Measurements from ENCODE around the gene LAMA5. TPM values are rescaled to one million over a fixed set of nuclear protein-coding genes. Genes with fewer than 3 reads are reported as not detected.

LAMA5 gene
- total and polyA plus RNA-seq, 2 experiments from 2014 or later, result 201 to 298 TPM

- peaks cover 12% of the 10 kb centered on the region for H3K4me1 Mint-ChIP-seq
- no peak overlapping the region for H3K4me3 Mint-ChIP-seq
- Histone ChIP-seq H3K4me2 (no peak overlapping the region), H3K27me3 (ENCODE audit: insufficient read depth) (no peaks in the 10 kb centered on the region), H3K4me1 (ENCODE audit: insufficient read depth) (peaks cover 22% of the 10 kb centered on the region), H2AFZ (no peak overlapping the region), H3K9me2 (ENCODE audit: insufficient read depth) (no peaks in the 10 kb centered on the region), H3K36me3 (ENCODE audit: insufficient read depth) (peaks cover 4% of the 10 kb centered on the region; the same call in 1 of the 2 replicates), H3K27ac (ENCODE audit: low read depth) (no peak overlapping the region), H3K4me3 (no peak overlapping the region), H4K20me1 (replicated peaks; ENCODE audit: insufficient read depth) (peaks cover 12% of the 10 kb centered on the region), H3F3A (replicated peaks; ENCODE audit: low read depth) (peaks cover 11% of the 10 kb centered on the region), H3K79me2 (replicated peaks; ENCODE audit: insufficient read depth) (peaks cover 42% of the 10 kb centered on the region)
- no peak for ATAC-seq
- peaks cover 11% of the 10 kb centered on the region for H3K27me3 Mint-ChIP-seq (ENCODE audit: insufficient read depth, low read depth, poor library complexity)
- DNase-seq (ENCODE audit: low spot score), result no peak
- TF ChIP-seq NANOG (IDR thresholded peaks at IDR 0.05; ENCODE audit: borderline replicate concordance) (no peak), ZNF114 (CRISPR knock-in tag; IDR thresholded peaks at IDR 0.05) (no peak), STAT1 (IDR thresholded peaks at IDR 0.05; ENCODE audit: unreplicated experiment) (no peak), REST (IDR thresholded peaks at IDR 0.05; ENCODE audit: unreplicated experiment) (no peak), EZH2 (IDR thresholded peaks at IDR 0.05; ENCODE audit: low read depth, unreplicated experiment) (no peak)
- H3K36me3 Mint-ChIP-seq (ENCODE audit: low read depth), result peaks cover 32% of the 10 kb centered on the region
- H3K9me3 Mint-ChIP-seq, result peaks cover 17% of the 10 kb centered on the region
- no peak overlapping the region for H3K27ac Mint-ChIP-seq
These were observed 13.7 kb downstream of the LAMA5 start for GRCh38 chr20:62353289-62354030.

DNA sequence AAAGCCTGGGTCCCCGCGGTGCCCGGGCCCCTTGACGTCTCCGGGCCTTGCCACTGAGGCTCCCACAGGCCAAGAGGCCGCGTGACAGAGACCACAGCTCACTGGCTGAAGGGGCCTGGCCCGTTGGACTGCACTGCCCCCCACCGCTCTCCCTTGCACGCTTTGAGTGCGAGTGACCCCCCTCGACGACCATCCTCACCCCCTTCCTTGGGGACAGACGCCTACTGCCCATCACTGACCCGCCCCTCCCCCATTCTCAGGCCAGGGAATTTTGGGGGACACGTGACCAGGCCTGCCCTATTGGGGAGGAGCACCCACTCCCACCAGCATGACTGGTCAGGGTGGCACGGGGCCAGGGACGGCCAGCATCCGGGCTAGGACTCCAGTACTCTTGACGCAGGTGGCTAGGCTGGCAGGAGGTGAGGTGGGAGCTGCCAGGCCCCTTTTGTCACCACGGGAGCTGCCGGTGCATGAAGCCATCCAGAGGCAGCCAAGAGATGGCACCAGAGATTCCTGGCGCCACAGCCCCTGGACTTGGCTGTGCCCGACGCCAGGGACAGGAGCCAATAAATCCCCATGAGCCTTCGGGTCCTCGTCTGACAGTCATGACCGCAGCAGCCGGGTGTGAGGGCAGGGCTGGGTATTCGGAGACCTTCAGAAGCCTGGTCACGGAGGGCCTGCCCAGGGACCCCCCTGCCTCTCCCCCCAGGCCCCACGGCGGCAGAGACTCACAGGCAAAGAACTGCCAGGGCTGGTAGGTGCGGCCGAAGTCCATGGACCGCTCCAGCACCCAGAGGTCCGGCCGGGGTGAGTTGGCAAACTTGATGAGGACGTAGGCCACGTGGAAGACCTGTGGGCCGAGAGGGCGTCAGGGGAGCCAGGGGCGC lies 14.5 kb downstream of the LAMA5 start:
- Mint-ChIP-seq H3K27me3 (ENCODE audit: insufficient read depth, low read depth, poor library complexity) (peaks cover 11% of the 10 kb centered on the region), H3K36me3 (ENCODE audit: low read depth) (peaks cover 40% of the 10 kb centered on the region), H3K4me3 (no peak overlapping the region), H3K4me1 (peaks cover 12% of the 10 kb centered on the region), H3K27ac (no peak overlapping the region; the same call in 1 of the 2 replicates), H3K9me3 (peaks cover 24% of the 10 kb centered on the region)
- H3K4me2 ChIP-seq, result no peak overlapping the region
- H3K36me3 ChIP-seq (ENCODE audit: insufficient read depth), result peaks cover 9% of the 10 kb centered on the region
- H3K27ac ChIP-seq (ENCODE audit: low read depth), result no peak overlapping the region
- no peak overlapping the region for H3K4me3 ChIP-seq
- H2AFZ ChIP-seq, result no peak overlapping the region
- peaks cover 22% of the 10 kb centered on the region for H3K4me1 ChIP-seq (ENCODE audit: insufficient read depth)
- DNase-seq (ENCODE audit: low spot score) (no peak), ATAC-seq (no peak)
- H3F3A ChIP-seq (replicated peaks; ENCODE audit: low read depth), result peaks cover 16% of the 10 kb centered on the region
- peaks cover 12% of the 10 kb centered on the region for H4K20me1 ChIP-seq (replicated peaks; ENCODE audit: insufficient read depth)
- no peaks in the 10 kb centered on the region for H3K9me2 ChIP-seq (ENCODE audit: insufficient read depth)
- peaks cover 40% of the 10 kb centered on the region for H3K79me2 ChIP-seq (replicated peaks; ENCODE audit: insufficient read depth)
- no peaks in the 10 kb centered on the region for H3K27me3 ChIP-seq (ENCODE audit: insufficient read depth)
- TF ChIP-seq POLR2AphosphoS5 (IDR thresholded peaks at IDR 0.05; ENCODE audit: low read depth) (no peak), ZNF331 (CRISPR knock-in tag; IDR thresholded peaks at IDR 0.05; ENCODE audit: low read depth) (no peak), CREB1 (CRISPR knock-in tag; IDR thresholded peaks at IDR 0.05; ENCODE audit: low read depth) (no peak), REST (IDR thresholded peaks at IDR 0.05; ENCODE audit: unreplicated experiment) (no peak), EZH2 (IDR thresholded peaks at IDR 0.05; ENCODE audit: low read depth, unreplicated experiment) (no peak), NANOG (IDR thresholded peaks at IDR 0.05; ENCODE audit: borderline replicate concordance) (no peak), ZNF114 (CRISPR knock-in tag; IDR thresholded peaks at IDR 0.05) (no peak), EZH2phosphoT487 (IDR thresholded peaks at IDR 0.05; ENCODE audit: unreplicated experiment) (no peak), JUNB (IDR thresholded peaks at IDR 0.05; ENCODE audit: unreplicated experiment) (no peak)
- TF ChIP-seq, protein P1, sequence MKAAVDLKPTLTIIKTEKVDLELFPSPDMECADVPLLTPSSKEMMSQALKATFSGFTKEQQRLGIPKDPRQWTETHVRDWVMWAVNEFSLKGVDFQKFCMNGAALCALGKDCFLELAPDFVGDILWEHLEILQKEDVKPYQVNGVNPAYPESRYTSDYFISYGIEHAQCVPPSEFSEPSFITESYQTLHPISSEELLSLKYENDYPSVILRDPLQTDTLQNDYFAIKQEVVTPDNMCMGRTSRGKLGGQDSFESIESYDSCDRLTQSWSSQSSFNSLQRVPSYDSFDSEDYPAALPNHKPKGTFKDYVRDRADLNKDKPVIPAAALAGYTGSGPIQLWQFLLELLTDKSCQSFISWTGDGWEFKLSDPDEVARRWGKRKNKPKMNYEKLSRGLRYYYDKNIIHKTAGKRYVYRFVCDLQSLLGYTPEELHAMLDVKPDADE (IDR thresholded peaks at IDR 0.05), result no peak

Data from GM23338 (cell line).